Activated CD4-positive, alpha-beta T cell treated with anti-CD3 and anti-CD28 coated beads, Interleukin-2, amount 10 ng/mL, durations not matched to agents 7 days and 5 days (primary cell): Measurements from ENCODE around the gene NFATC2. TPM values are rescaled to one million over a fixed set of nuclear protein-coding genes. Genes with fewer than 3 reads are reported as not detected.

Source experiments
- CTCF ChIA-PET: fragments of 350-600 bp; sonication (Branson Sonifier 250); formaldehyde crosslinking; loops from one replicate; lab custom pipeline; 2021; ENCODE audit warnings: antibody characterized with exemption; lab: Charles Lee
- POLR2A ChIA-PET: fragments of 350-600 bp; sonication (Branson Sonifier 250); formaldehyde crosslinking; loops from one replicate; lab custom pipeline; 2021; ENCODE audit warnings: antibody characterized with exemption; lab: Charles Lee
- DNase-seq: peaks from one replicate; pipeline ENCODE4 v3.0.0-alpha.2; 2020
- H3K27ac Mint-ChIP-seq: one replicate; pipeline ENCODE4 v1.8.0; 2021; ENCODE audit warnings: mild to moderate bottlenecking, moderate library complexity, mixed read lengths
- H3K27me3 Mint-ChIP-seq: one replicate; pipeline ENCODE4 v1.8.0; 2021; ENCODE audit warnings: mixed read lengths
- H3K36me3 Mint-ChIP-seq: one replicate; pipeline ENCODE4 v1.8.0; 2021; ENCODE audit warnings: low read depth, mixed read lengths
- H3K4me1 Mint-ChIP-seq: one replicate; pipeline ENCODE4 v1.8.0; 2021; ENCODE audit warnings: mixed read lengths
- H3K4me3 Mint-ChIP-seq: one replicate; pipeline ENCODE4 v1.8.0; 2021; ENCODE audit warnings: mild to moderate bottlenecking, moderate library complexity, mixed read lengths
- H3K9me3 Mint-ChIP-seq: one replicate; pipeline ENCODE4 v1.8.0; 2021; ENCODE audit warnings: mixed read lengths
- total RNA-seq, 2 experiments: library from RNA; stranded (reverse); gene quantifications; one replicate each; pipeline ENCODE4 v1.2.3, GENCODE V29; 2021

The NFATC2 gene
- total RNA-seq, 2 experiments from 2014 or later: 62.0 to 68.8 TPM

DNA sequence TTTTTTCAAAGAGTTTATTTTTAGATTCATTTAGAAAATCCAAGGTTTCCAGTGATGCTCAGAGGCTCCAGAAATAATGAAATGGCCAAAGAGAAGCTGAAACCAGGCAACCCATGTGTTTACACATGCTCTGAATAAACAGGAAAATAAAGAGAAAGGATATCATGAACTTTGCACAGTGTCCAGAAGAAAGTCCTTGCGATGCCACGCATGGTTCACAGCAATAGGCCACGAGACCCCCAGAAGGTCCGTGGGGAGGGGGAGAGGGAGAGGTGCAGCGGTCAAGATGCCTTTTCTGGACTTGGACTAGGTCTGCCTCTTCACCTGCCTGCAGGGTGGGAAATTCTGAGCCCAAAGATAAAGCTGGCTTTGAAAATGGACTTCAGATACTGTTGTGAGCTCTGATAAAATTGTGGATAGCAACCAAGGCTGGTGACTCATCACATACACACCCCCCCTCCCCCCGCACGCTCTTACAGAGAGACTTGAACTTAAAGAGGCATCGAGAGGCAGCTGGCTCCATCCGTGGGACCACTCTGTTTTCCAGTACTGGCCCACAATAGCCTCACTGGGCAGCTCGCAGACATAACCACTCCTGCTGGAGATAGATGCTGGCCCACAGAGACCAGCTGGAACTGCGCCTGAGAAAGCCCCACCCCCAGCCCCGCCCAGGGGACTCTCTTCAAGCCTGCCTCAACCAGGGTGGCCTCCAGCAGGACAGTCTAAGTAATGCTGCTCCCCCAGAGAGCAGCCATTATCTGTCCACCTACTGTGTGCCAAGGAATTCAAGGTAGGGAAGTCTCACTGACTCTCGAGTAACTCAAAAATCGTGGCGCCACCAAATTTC, 21.2 kb upstream of the NFATC2 start:
- Mint-ChIP-seq H3K36me3 (no peaks in the 10 kb centered on the region), H3K27ac (no peak overlapping the region), H3K27me3 (peaks cover 70% of the 10 kb centered on the region), H3K4me1 (peaks cover 25% of the 10 kb centered on the region), H3K4me3 (no peak overlapping the region), H3K9me3 (peaks cover 2% of the 10 kb centered on the region)
- ChIA-PET CTCF (interaction anchor here (1.2 to 1.5 kb wide), 3 partner anchors 9 to 23 kb away, joined by 3 to 4 read pairs (median 3); no protein-coding TSS in a partner anchor), POLR2A (no interaction called here)
- no peak for DNase-seq

DNA sequence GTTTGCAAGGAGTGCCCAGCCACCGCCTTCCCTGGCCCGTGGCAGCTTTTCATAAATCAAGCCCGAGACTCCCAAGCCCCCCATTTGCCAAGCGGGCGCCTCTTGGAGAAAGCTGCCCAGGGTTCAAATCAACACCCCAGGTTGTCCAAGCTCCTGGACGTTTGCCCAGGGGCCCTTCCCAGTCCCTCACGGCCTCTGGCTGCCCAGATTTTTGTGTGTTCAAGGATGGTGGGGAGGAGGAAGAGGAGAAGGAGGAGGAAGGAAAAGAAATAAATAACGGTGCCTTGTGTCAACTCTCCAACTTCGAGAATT, 20.6 kb upstream of the NFATC2 start:
- peaks cover 68% of the 10 kb centered on the region for H3K27me3 Mint-ChIP-seq
- H3K4me3 Mint-ChIP-seq: peak overlapping the region; percentile 22

GRCh38 chr20:51562332-51563173, 20.0 kb upstream of the NFATC2 start:
- Mint-ChIP-seq H3K4me3 (peak overlapping the region; percentile 45), H3K9me3 (no peaks in the 10 kb centered on the region), H3K4me1 (peaks cover 25% of the 10 kb centered on the region), H3K27me3 (peaks cover 66% of the 10 kb centered on the region), H3K27ac (no peak overlapping the region), H3K36me3 (no peaks in the 10 kb centered on the region)
- DNase-seq: no peak
- ChIA-PET CTCF (interaction anchor here (0.5 to 1.5 kb wide), 5 partner anchors 10 to 35 kb away, joined by 3 to 4 read pairs (median 3); partner anchors contain the start of gene NFATC2), POLR2A (interaction anchor here (0.7 kb wide), 1 partner anchor 495 kb away, joined by 4 read pairs; no protein-coding TSS in a partner anchor)

More for the DNA sequence above, 20.6 kb upstream of the NFATC2 start:
- no peaks in the 10 kb centered on the region for H3K9me3 Mint-ChIP-seq
- no peak overlapping the region for H3K27ac Mint-ChIP-seq
- no peak for DNase-seq
- CTCF ChIA-PET: interaction anchor here (1.2 to 1.5 kb wide), 3 partner anchors 10 to 22 kb away, joined by 3 to 4 read pairs (median 3); no protein-coding TSS in a partner anchor
- peaks cover 25% of the 10 kb centered on the region for H3K4me1 Mint-ChIP-seq
- POLR2A ChIA-PET: interaction anchor here (0.7 kb wide), 1 partner anchor 496 kb away, joined by 4 read pairs; no protein-coding TSS in a partner anchor
- H3K36me3 Mint-ChIP-seq: no peaks in the 10 kb centered on the region

GRCh38 chr20:51562027-51562331, 19.5 kb upstream of the NFATC2 start:
- Mint-ChIP-seq H3K27ac (no peak overlapping the region), H3K9me3 (no peaks in the 10 kb centered on the region), H3K27me3 (peaks cover 67% of the 10 kb centered on the region), H3K4me1 (peaks cover 25% of the 10 kb centered on the region), H3K4me3 (peak overlapping the region; percentile 45), H3K36me3 (no peaks in the 10 kb centered on the region)
- ChIA-PET CTCF (interaction anchor here (0.5 to 0.6 kb wide), 2 partner anchors 20 to 35 kb away, joined by 3 to 4 read pairs; partner anchors contain the start of gene NFATC2), POLR2A (no interaction called here)
- no peak for DNase-seq

GRCh38 chr20:51560550-51561307, 18.2 kb upstream of the NFATC2 start:
- Mint-ChIP-seq H3K36me3 (no peaks in the 10 kb centered on the region), H3K27ac (no peak overlapping the region), H3K4me3 (no peak overlapping the region), H3K4me1 (peaks cover 25% of the 10 kb centered on the region), H3K9me3 (no peaks in the 10 kb centered on the region), H3K27me3 (peaks cover 60% of the 10 kb centered on the region)
- DNase-seq: no peak
- CTCF ChIA-PET: interaction anchor here (0.6 kb wide), 1 partner anchor 747 kb away, joined by 3 read pairs; no protein-coding TSS in a partner anchor
- POLR2A ChIA-PET: no interaction called here

GRCh38 chr20:51560042-51560441, 17.5 kb upstream of the NFATC2 start:
- peaks cover 25% of the 10 kb centered on the region for H3K4me1 Mint-ChIP-seq
- POLR2A ChIA-PET: no interaction called here

GRCh38 chr20:51554538-51555165, 12.1 kb upstream of the NFATC2 start:
- no peak for DNase-seq
- POLR2A ChIA-PET: interaction anchor here (0.6 kb wide), 1 partner anchor 14 kb away, joined by 11 read pairs; no protein-coding TSS in a partner anchor
- H3K9me3 Mint-ChIP-seq: no peaks in the 10 kb centered on the region
- no peaks in the 10 kb centered on the region for H3K36me3 Mint-ChIP-seq
- H3K27ac Mint-ChIP-seq: no peak overlapping the region
- H3K4me1 Mint-ChIP-seq: peaks cover 1% of the 10 kb centered on the region
- peaks cover 17% of the 10 kb centered on the region for H3K27me3 Mint-ChIP-seq
- CTCF ChIA-PET: interaction anchor here (1.2 to 2.1 kb wide), 3 partner anchors 11 to 150 kb away, joined by 3 to 7 read pairs (median 4); no protein-coding TSS in a partner anchor
- H3K4me3 Mint-ChIP-seq: no peak overlapping the region

More at GRCh38 chr20:51560042-51560441, 17.5 kb upstream of the NFATC2 start:
- H3K4me3 Mint-ChIP-seq: no peak overlapping the region
- CTCF ChIA-PET: no interaction called here
- no peaks in the 10 kb centered on the region for H3K9me3 Mint-ChIP-seq
- H3K27me3 Mint-ChIP-seq: peaks cover 60% of the 10 kb centered on the region
- H3K27ac Mint-ChIP-seq: no peak overlapping the region
- no peak for DNase-seq
- H3K36me3 Mint-ChIP-seq: no peaks in the 10 kb centered on the region

DNA sequence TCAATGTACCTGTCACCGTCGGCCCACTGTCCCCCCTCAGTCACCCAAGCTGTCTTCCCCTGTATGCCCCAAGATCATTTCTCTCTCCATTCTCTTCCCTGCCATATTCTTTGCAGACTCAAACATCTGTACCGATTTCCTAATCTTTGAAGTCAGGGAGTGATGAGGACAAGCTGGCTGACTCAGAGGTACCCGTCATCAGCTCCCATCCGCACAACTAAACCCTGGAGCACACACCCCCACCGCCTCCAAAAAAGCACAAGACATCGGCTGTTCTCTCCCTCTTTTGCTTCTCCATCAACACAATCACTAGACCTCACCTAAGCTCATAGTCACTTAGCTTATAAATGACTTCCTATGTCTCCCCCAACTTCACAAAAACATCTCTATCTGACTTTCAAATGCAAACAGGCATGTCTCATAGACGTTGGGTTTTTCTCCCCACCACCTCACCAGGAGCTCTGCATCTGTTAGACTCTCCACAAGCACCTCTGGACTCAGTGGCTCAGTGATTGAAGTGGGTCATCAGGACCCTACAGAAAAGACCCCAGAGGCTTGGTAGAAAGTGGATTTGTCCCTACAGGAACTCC, 11.5 kb upstream of the NFATC2 start:
- Mint-ChIP-seq H3K4me1 (peaks cover 1% of the 10 kb centered on the region), H3K27me3 (peaks cover 11% of the 10 kb centered on the region), H3K36me3 (no peaks in the 10 kb centered on the region), H3K9me3 (no peaks in the 10 kb centered on the region), H3K4me3 (no peak overlapping the region), H3K27ac (no peak overlapping the region)
- ChIA-PET POLR2A (no interaction called here), CTCF (interaction anchor here (1.2 to 2.1 kb wide), 3 partner anchors 10 to 149 kb away, joined by 3 to 7 read pairs (median 4); no protein-coding TSS in a partner anchor)
- no peak for DNase-seq

DNA sequence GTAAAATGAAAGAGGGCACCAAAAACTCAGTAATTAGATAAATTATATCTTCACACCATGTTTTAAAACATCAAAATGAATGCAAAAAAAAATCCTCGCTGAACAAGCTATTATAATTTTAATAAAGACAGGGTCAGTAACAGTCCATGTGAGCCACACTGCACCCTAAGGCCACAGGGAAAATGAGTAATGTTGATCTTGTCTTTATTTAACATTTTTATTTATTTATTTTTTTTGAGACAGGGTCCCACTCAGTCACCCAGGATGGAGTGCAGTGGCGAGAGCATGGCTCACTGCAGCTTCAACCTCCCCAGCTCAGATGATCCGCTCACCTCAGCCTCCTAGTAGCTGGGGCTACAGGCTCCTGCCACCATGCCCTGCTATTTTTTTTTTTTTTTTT, 8.7 kb upstream of the NFATC2 start:
- Mint-ChIP-seq H3K4me1 (peaks cover 1% of the 10 kb centered on the region), H3K27ac (no peak overlapping the region), H3K9me3 (no peaks in the 10 kb centered on the region), H3K36me3 (no peaks in the 10 kb centered on the region), H3K27me3 (peaks cover 16% of the 10 kb centered on the region), H3K4me3 (no peak overlapping the region)
- ChIA-PET POLR2A (no interaction called here), CTCF (interaction anchor here (1.1 kb wide), 1 partner anchor 58 kb away, joined by 3 read pairs; no protein-coding TSS in a partner anchor)
- DNase-seq: no peak

GRCh38 chr20:51549474-51549873, 7.0 kb upstream of the NFATC2 start:
- ChIA-PET CTCF (no interaction called here), POLR2A (no interaction called here)
- Mint-ChIP-seq H3K4me1 (no peaks in the 10 kb centered on the region), H3K27me3 (peaks cover 25% of the 10 kb centered on the region), H3K36me3 (no peaks in the 10 kb centered on the region), H3K4me3 (no peak overlapping the region), H3K9me3 (no peaks in the 10 kb centered on the region), H3K27ac (no peak overlapping the region)
- no peak for DNase-seq

GRCh38 chr20:51547951-51548350, 5.4 kb upstream of the NFATC2 start:
- peaks cover 6% of the 10 kb centered on the region for H3K4me1 Mint-ChIP-seq
- no peak overlapping the region for H3K27ac Mint-ChIP-seq
- H3K9me3 Mint-ChIP-seq: no peaks in the 10 kb centered on the region
- no peak for DNase-seq
- ChIA-PET CTCF (interaction anchor here (0.9 kb wide), 1 partner anchor 25 kb away, joined by 3 read pairs; no protein-coding TSS in a partner anchor), POLR2A (no interaction called here)
- no peaks in the 10 kb centered on the region for H3K36me3 Mint-ChIP-seq
- H3K4me3 Mint-ChIP-seq: no peak overlapping the region
- peaks cover 28% of the 10 kb centered on the region for H3K27me3 Mint-ChIP-seq
